SK-N-SH treated with all-trans-retinoic acid at 6 μM for 48 hours (cell line): ENCODE measurements around the gene PHF23.

Source experiments
- ATAC-seq: fragments of 200-7000 bp; cut with Tn5 transposase; 3 replicates; pipeline ENCODE4 v1.9.1; 2020; ENCODE audit warnings: mild to moderate bottlenecking, moderate library complexity
- BACH2 ChIP-seq: fragments of 250-450 bp; sonication (Bioruptor Pico); IDR thresholded peaks from 2 replicates; pipeline ENCODE4 v1.9.0; 2021; ENCODE audit warnings: mild to moderate bottlenecking, borderline replicate concordance
- CREB5 ChIP-seq: fragments of 250-450 bp; sonication (Bioruptor Pico); IDR thresholded peaks from 2 replicates; pipeline ENCODE4 v1.5.1; 2020; ENCODE audit warnings: low read depth, mild to moderate bottlenecking, moderate library complexity
- CSDC2 ChIP-seq: fragments of 250-450 bp; sonication (Bioruptor Pico); IDR thresholded peaks from 2 replicates; pipeline ENCODE4 v1.5.0; 2020; ENCODE audit warnings: mild to moderate bottlenecking, moderate library complexity
- GLIS3 ChIP-seq: fragments of 250-450 bp; sonication (Bioruptor Pico); IDR thresholded peaks from 2 replicates; pipeline ENCODE4 v1.5.0; 2020; ENCODE audit warnings: mild to moderate bottlenecking, moderate library complexity
- ISL1 ChIP-seq: fragments of 250-450 bp; sonication (Bioruptor Pico); IDR thresholded peaks from 2 replicates; pipeline ENCODE4 v2.1.2; 2022; ENCODE audit warnings: mild to moderate bottlenecking, moderate library complexity
- OSR1 ChIP-seq: fragments of 250-450 bp; sonication (Bioruptor Pico); IDR thresholded peaks from 2 replicates; pipeline ENCODE4 v1.8.0; 2022; ENCODE audit warnings: moderate library complexity, mild to moderate bottlenecking, inconsistent platforms
- SNAI2 ChIP-seq: fragments of 250-450 bp; sonication (Bioruptor Pico); IDR thresholded peaks from 2 replicates; pipeline ENCODE4 v1.5.0; 2020; ENCODE audit warnings: mild to moderate bottlenecking, moderate library complexity
- TCF4 ChIP-seq: fragments of 250-450 bp; sonication (Bioruptor Pico); IDR thresholded peaks from 2 replicates; pipeline ENCODE4 v1.8.0; 2021; ENCODE audit warnings: mild to moderate bottlenecking, moderate library complexity, borderline replicate concordance
- ZC3H10 ChIP-seq: fragments of 250-450 bp; sonication (Bioruptor Pico); IDR thresholded peaks from 2 replicates; pipeline ENCODE4 v1.5.1; 2021; ENCODE audit warnings: mild to moderate bottlenecking, moderate library complexity
- ZFP3 ChIP-seq: fragments of 250-450 bp; sonication (Bioruptor Pico); IDR thresholded peaks from 2 replicates; pipeline ENCODE4 v1.5.0; 2020; ENCODE audit warnings: mild to moderate bottlenecking, moderate library complexity
- ZNF565 ChIP-seq: fragments of 450-650 bp; formaldehyde crosslinking; conservative IDR thresholded peaks from 2 replicates; pipeline ENCODE4 v1.5.0; 2020; ENCODE audit warnings: low read depth, mild to moderate bottlenecking, moderate library complexity
- TF ChIP-seq, protein P1 (sequence below): fragments of 250-450 bp; sonication (Bioruptor Pico); IDR thresholded peaks from 2 replicates; pipeline ENCODE4 v1.8.0; 2020; ENCODE audit warnings: mild to moderate bottlenecking, moderate library complexity, borderline replicate concordance
- TF ChIP-seq, protein P2 (sequence below): fragments of 250-450 bp; sonication (Bioruptor Pico); IDR thresholded peaks from 2 replicates; pipeline ENCODE4 v1.5.0; 2020; ENCODE audit warnings: mild to moderate bottlenecking, moderate library complexity

PHF23 gene

DNA sequence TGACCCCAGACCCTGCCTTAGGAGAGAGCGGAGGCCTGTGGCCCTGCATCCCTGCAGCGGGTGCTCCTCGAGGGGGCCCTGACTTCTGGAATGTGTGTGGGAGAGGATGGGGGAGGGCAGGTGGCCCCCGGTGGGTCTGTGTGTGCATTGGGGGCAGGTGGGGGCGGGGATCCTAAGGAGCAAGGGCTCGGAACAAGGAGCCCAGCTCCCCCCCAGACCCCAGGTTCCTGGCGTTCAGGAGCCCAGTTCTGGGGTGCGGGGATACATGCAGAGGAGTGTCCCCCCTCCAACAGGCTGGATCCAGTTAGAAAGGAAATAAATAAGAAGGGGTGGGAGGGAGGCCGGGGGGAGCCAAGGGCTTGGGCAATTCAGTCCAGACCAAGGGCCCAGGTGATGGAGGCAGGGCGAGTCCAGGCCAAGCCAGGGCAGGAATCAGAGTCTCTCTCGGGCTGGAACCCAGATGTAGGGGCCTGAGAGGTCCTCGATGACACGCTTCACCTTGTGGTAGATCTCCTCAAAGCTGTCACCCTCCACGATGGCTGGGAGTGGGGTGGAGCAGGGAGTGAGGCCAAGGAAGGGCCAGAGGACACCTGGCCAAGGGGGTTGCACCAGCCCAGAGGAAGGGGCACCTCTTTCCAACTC is 48.9 kb downstream of the PHF23 start:
- ATAC-seq, result no peak

DNA sequence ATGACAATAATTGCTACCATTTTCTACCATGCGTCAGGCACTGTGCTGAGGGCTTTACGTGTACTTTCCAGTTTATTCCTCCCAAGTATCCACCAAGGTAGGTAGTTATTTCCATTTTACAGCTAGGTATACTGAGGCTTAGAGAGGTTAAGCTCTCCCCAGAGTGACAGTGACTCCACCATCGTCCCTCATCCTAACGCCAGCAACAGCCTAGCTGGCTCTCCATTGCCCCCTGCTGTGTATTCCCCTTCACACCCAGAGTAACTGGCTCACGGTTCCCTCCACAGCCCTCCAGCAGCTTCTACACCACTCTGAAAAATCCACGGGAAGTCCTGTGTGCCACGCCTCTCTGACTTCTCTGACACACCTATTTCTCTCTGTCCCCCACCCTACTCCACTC is 53.0 kb downstream of the PHF23 start:
- TF ChIP-seq GLIS3 (CRISPR knock-in tag), result no peak
- no peak for TF ChIP-seq CSDC2 (CRISPR knock-in tag)
- no peak for TF ChIP-seq ZFP3 (CRISPR knock-in tag)
- no peak for TF ChIP-seq ZC3H10
- no peak for TF ChIP-seq ISL1 (CRISPR knock-in tag)
- no peak for TF ChIP-seq BACH2 (CRISPR knock-in tag)
- no peak for TF ChIP-seq SNAI2
- TF ChIP-seq, protein P1, sequence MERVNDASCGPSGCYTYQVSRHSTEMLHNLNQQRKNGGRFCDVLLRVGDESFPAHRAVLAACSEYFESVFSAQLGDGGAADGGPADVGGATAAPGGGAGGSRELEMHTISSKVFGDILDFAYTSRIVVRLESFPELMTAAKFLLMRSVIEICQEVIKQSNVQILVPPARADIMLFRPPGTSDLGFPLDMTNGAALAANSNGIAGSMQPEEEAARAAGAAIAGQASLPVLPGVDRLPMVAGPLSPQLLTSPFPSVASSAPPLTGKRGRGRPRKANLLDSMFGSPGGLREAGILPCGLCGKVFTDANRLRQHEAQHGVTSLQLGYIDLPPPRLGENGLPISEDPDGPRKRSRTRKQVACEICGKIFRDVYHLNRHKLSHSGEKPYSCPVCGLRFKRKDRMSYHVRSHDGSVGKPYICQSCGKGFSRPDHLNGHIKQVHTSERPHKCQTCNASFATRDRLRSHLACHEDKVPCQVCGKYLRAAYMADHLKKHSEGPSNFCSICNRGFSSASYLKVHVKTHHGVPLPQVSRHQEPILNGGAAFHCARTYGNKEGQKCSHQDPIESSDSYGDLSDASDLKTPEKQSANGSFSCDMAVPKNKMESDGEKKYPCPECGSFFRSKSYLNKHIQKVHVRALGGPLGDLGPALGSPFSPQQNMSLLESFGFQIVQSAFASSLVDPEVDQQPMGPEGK (CRISPR knock-in tag), result no peak
- no peak for TF ChIP-seq ZNF565 (CRISPR knock-in tag)
- no peak for TF ChIP-seq OSR1
- TF ChIP-seq, protein P2, sequence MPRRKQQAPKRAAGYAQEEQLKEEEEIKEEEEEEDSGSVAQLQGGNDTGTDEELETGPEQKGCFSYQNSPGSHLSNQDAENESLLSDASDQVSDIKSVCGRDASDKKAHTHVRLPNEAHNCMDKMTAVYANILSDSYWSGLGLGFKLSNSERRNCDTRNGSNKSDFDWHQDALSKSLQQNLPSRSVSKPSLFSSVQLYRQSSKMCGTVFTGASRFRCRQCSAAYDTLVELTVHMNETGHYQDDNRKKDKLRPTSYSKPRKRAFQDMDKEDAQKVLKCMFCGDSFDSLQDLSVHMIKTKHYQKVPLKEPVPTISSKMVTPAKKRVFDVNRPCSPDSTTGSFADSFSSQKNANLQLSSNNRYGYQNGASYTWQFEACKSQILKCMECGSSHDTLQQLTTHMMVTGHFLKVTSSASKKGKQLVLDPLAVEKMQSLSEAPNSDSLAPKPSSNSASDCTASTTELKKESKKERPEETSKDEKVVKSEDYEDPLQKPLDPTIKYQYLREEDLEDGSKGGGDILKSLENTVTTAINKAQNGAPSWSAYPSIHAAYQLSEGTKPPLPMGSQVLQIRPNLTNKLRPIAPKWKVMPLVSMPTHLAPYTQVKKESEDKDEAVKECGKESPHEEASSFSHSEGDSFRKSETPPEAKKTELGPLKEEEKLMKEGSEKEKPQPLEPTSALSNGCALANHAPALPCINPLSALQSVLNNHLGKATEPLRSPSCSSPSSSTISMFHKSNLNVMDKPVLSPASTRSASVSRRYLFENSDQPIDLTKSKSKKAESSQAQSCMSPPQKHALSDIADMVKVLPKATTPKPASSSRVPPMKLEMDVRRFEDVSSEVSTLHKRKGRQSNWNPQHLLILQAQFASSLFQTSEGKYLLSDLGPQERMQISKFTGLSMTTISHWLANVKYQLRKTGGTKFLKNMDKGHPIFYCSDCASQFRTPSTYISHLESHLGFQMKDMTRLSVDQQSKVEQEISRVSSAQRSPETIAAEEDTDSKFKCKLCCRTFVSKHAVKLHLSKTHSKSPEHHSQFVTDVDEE (CRISPR knock-in tag), result no peak
- no peak for TF ChIP-seq TCF4 (CRISPR knock-in tag)
- no peak for TF ChIP-seq CREB5 (CRISPR knock-in tag)
- peak; percentile 33; the same call in 2 of the 3 replicates for ATAC-seq

More for the DNA sequence above, 48.9 kb downstream of the PHF23 start:
- TF ChIP-seq, protein P1 (CRISPR knock-in tag), result no peak
- no peak for TF ChIP-seq TCF4 (CRISPR knock-in tag)
- TF ChIP-seq GLIS3 (CRISPR knock-in tag), result no peak
